Right lung (tissue), 5 donors: ENCODE measurements around the gene CCR8. TPM values are rescaled to one million over a fixed set of nuclear protein-coding genes. Genes with fewer than 3 reads are reported as not detected.
"Not testable (repeated sequence)": the region's sequence is repeated elsewhere in the genome, so short reads cannot be mapped to it uniquely, and the experiment has no call there.

ENCODE experiments used
- DNase-seq, 2 donors: peaks; one replicate each; pipeline ENCODE4 v3.0.0-alpha.2; 2013
- polyA plus RNA-seq, 5 donors: library from polyadenylated mRNA; unstranded; fragments of 120-200 nt; gene quantifications; one replicate each; pipeline versions ENCODE4 v1.2.1 to v1.2.3, GENCODE V29; 2013; ENCODE audit warnings: inconsistent platforms in 1 of 5, low replicate concordance in 1 of 5; ENCODE audit not compliant: insufficient read length in 5 of 5, insufficient read depth in 1 of 5

Gene CCR8
- polyA plus RNA-seq, 5 donors = not detected

GRCh38 chr3:39346785-39347585, 17.5 kb downstream of the CCR8 start:
- no peak for DNase-seq

GRCh38 chr3:39347586-39347876, 18.0 kb downstream of the CCR8 start:
- DNase-seq = no peak

- no peak for DNase-seq
Measured at GRCh38 chr3:39349080-39349479, 19.6 kb downstream of the CCR8 start.

- DNase-seq = no peak
Measured at GRCh38 chr3:39350714-39351113, 21.2 kb downstream of the CCR8 start.

GRCh38 chr3:39351134-39351533, 21.6 kb downstream of the CCR8 start:
- DNase-seq = not testable (repeated sequence)

GRCh38 chr3:39353168-39353927, 23.8 kb downstream of the CCR8 start:
- not testable (repeated sequence) for DNase-seq

GRCh38 chr3:39358333-39358732, 28.8 kb downstream of the CCR8 start:
- no peak for DNase-seq

GRCh38 chr3:39361252-39361927, 31.9 kb downstream of the CCR8 start:
- no peak for DNase-seq

GRCh38 chr3:39362192-39362591, 32.7 kb downstream of the CCR8 start:
- peak in 1 of 2 donors; percentile 36 for DNase-seq

GRCh38 chr3:39362812-39363211, 33.3 kb downstream of the CCR8 start:
- DNase-seq = no peak

- DNase-seq = not testable (repeated sequence)
Measured at GRCh38 chr3:39370450-39370849, 40.9 kb downstream of the CCR8 start.

- no peak for DNase-seq
Measured at GRCh38 chr3:39372833-39373232, 43.3 kb downstream of the CCR8 start.

GRCh38 chr3:39376959-39377634, 47.6 kb downstream of the CCR8 start:
- DNase-seq = no peak

GRCh38 chr3:39378088-39378487, 48.6 kb downstream of the CCR8 start:
- DNase-seq = peak in 1 of 2 donors; percentile 27

GRCh38 chr3:39378957-39379777, 49.7 kb downstream of the CCR8 start:
- no peak for DNase-seq

- DNase-seq = no peak
Measured at GRCh38 chr3:39379778-39380155, 50.3 kb downstream of the CCR8 start.

GRCh38 chr3:39381432-39381831, 51.9 kb downstream of the CCR8 start:
- DNase-seq = no peak
